HG03439 (cell line): Measurements from ENCODE around the gene GAK.
"Not testable (repeated sequence)": the region's sequence is repeated elsewhere in the genome, so short reads cannot be mapped to it uniquely, and the experiment has no call there.

Experiments
- ATAC-seq: cut with Tn5 transposase; IDR thresholded peaks from one replicate; pipeline ENCODE4 v1.9.1; 2021; ENCODE audit warnings: mild to moderate bottlenecking, moderate library complexity; ENCODE audit not compliant: unreplicated experiment

Gene GAK

DNA sequence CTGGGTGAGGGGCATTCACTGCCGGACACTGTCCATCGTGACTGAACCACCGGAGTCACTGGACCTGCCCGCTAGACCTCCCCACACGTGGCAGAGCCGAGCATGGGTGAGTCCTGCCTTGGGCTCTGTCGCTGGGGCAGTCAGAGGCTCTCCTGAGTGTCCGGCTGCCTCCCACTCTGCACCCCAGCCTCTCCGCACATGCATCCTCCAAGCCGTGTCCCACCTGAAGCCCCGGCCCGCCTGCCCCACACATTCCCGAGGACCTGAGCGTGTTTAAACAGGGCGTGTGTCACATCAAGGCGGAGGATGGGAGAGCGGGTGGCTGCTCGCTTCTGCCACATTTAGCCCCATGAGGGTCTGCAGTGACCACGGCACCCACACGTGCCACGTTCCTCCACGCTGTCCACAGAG is 110.9 kb downstream of the GAK start:
- ATAC-seq = no peak

DNA sequence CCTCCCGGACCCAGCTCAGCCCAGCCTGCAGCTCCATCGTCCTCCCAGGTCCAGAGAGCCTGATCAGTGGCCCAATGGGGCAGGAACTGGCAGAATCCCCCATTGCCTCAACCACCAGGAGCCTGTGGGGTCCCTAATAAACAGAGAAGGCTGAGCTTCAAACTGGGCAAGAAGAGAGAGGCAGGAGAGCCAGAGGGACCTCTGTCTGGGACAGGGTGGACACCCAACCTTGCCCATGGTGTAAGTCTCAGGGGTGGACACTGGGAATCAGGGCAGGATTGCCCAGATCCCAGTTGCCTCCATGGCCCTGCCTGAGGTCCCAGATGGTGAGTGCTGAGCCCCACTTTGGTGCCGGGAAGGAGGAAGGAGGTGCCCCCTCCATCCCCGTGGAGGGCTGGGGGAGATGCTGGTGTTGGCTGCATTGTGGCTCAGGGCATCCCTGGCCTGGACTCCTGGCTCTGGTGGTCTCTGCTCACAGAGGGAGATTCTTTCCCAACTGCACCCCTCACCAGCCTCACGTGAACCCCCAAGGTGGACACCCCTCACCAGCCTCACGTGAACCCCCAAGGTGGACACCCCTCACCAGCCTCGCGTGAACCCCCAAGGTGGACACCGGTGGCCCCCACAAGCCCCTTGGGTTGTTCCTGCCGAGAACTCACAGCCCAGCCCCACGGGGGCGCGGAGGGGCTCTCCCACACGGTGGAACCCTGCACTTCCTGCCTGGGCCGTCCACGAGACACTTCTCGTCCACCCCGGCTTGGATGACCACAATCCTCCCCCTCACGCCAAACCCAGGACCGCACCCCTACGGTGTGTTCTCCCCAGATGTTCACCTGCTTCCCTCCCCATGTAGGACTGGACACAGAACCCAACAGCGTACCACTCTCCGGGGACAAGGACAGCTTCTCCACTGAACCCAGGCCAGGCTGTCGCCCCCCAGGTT is 111.6 kb downstream of the GAK start:
- no peak for ATAC-seq

DNA sequence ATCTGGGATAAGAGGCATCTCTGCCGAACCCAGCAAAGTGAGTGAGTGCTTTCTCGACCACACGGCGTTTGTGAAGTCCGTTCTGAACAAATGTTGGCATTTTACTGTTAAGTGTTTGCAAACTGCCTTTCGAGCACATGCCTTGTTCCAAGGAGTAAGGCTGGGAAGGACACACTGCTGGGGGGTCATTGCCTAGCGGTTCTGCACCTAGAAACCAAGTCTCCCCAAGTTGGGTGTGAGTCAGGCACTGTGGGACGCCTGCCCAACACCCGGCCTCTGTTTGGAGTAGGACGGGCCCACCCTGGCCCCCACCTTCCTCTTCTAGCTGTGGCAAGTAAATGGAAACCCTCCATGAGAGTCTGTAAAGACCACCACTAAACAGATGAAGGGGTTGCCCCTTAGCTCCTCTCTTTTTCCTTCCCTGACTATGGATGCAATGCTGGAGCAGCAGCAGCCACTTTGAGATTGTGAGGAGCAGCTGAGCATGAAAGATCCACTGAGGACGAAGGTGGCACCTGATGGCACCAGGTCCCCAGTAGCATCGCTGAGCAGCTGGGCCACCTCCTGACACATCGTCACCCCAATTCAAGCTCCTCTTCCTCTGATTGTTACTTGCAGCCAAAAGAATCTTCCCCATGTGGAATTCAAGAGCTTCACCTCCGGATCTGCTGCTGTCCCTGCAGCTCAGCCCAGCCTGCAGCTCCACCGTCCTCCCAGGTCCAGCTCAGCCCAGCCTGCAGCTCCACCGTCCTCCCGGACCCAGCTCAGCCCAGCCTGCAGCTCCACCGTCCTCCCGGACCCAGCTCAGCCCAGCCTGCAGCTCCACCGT is 112.5 kb downstream of the GAK start:
- no peak for ATAC-seq

- ATAC-seq = no peak
Measured at GRCh38 chr4:818106-818921, 113.8 kb downstream of the GAK start.

DNA sequence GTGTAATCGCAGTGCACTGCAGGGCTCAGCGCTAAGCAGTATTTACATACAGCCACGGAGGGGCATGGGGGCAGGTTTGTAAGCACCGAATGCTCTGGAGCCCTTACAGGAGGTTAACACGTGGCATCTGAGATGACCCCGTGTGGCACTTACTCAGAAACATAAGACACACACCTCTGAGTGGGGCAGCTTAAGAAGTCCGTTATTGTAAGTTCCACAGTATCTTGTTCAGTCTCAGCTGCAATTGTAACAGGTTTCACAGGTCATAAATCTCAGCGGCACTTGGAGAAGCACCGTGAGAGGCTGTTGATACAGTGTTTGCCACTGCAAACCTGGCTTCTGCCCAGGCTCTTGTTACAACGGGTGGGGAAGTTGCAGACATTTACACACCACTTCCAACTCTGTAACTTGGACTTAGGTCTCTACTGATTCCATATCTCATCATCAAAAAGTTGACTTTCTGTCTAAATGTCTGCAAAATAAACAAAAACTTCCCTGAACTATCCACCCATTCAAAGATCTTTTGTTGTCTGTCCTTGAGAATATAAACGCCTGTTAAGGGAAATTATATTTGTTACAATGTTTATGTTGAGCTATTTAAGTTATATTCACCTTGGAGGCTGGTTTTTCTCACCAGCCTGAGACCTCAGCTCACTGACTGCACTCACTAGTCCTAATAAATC is 116.5 kb downstream of the GAK start:
- ATAC-seq = no peak

- ATAC-seq = no peak
Measured at GRCh38 chr4:814312-814850, 117.7 kb downstream of the GAK start.

DNA sequence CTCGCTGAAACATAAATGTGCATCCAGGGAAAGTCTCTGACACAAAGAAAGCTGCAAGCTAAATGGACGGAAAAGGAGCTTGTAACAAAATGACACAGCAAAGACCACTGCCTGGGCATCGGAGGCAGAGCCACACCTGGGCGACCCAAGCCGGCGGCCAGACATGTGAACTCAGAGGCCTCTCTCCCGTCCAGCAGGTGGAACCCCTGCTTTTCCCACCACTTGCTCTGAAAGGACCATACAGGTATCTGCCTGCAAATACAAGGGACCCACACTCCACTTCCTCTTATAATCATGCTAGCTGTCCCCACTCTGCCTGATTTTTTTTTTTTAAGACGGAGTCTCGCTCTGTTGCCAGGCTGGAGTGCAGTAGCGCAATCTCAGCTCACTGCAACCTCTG is 118.2 kb downstream of the GAK start:
- no peak for ATAC-seq

GRCh38 chr4:808860-809570 is 123.1 kb downstream of the GAK start:
- ATAC-seq = no peak

DNA sequence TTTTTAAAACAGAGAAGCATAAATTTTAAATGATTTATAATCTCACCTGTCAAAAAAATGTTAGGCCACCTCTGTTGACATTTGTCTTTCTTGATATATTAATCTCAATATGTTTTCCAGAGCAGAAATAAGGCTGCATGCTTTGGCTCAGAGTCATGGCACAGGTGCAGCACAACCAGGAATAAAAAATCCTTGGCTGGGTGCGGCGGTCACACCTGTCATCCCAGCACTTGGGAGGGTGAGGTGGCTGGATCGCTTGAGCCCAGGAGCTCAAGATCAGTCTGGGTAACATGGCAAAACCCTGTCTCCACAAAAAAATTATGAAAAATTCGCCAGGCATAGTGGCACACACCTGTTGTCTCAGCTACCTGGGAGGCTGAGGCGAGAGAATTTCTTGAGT is 124.3 kb downstream of the GAK start:
- no peak for ATAC-seq

DNA sequence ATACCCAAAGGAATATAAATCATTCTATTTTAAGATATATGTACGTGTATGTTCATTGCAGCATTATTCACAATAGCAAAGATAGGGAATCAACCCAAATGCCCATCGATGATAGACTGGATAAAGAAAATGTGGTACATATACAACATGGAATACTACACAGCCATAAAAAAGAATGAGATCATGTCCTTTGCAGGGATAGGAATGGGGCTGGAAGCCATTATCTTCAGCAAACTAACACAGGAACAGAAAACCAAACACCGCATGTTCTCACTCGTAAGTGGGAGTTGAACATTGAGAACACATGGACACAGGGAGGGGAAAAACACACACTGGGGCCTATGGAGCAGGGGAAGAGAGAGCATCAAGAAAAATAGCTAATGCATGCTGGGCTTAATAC is 125.1 kb downstream of the GAK start:
- not testable (repeated sequence) for ATAC-seq

DNA sequence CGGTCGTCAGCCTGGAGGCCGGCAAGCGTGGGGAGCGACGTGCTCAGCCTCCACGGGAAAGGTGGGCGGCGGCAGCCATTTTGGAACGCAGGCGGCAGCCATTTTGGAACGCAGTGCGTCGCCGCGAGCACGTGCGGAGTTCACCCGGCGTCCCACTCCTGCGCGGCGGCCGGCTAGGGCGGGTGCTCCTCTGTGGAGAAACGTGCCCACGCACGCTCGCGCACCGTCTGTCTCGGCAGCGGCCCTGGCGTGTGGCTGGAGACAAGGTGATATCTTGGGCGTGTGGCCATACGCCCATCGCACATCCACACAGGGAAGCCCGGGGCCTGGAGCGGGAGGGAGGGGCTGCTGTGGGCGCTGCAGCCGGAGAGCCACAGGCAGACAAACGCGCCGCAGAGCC is 127.3 kb downstream of the GAK start:
- no peak for ATAC-seq

GRCh38 chr4:803884-804283 is 128.2 kb downstream of the GAK start:
- ATAC-seq = no peak

- no peak for ATAC-seq
Measured at GRCh38 chr4:801436-802124, 130.5 kb downstream of the GAK start.
